Right lobe of liver (tissue), 4 donors: Measurements from ENCODE around the gene PLPPR3.

Experiments
- POLR2A ChIP-seq: fragments of 450-650 bp; IDR thresholded peaks from one replicate; pipeline ENCODE4 v1.6.1; 2017; ENCODE audit warnings: antibody characterized with exemption, mild to moderate bottlenecking
- TF ChIP-seq, protein P1 (sequence below), 4 donors: fragments of 200-600 bp in 3 of 4; fragments of 450-650 bp in 1 of 4; IDR thresholded peaks; one replicate each; pipeline versions ENCODE4 v1.5.1 to v1.8.0; 2016 to 2022; ENCODE audit warnings: antibody characterized with exemption in 4 of 4, mild to moderate bottlenecking in 2 of 4
- donor health status: DM: no; HTN: no; CAD: no.
- donor health status: DM: no; HTN: no; CAD: no.
- donor health status: DM: no; HTN: yes; CAD: no.

DNA sequence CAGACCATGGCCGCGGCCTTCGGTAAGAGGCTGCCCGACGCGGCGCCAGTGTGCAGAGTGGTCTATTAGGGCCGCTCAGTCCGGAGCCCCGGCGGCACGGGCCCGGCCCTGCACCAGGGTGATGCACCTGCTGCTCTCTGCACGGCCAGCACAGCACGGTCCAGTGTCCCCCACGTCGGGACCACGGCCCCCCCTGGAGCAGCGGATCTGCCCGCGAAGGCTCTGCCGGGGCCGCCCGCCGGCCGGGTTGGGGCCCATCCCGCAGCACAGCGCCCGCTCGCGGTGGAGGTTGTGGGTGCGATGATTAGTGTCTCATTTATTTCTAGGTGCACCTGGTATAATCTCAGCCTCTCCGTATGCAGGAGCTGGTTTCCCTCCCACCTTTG is 16.6 kb downstream of the PLPPR3 start:
- TF ChIP-seq POLR2A: no peak
- TF ChIP-seq, protein P1, sequence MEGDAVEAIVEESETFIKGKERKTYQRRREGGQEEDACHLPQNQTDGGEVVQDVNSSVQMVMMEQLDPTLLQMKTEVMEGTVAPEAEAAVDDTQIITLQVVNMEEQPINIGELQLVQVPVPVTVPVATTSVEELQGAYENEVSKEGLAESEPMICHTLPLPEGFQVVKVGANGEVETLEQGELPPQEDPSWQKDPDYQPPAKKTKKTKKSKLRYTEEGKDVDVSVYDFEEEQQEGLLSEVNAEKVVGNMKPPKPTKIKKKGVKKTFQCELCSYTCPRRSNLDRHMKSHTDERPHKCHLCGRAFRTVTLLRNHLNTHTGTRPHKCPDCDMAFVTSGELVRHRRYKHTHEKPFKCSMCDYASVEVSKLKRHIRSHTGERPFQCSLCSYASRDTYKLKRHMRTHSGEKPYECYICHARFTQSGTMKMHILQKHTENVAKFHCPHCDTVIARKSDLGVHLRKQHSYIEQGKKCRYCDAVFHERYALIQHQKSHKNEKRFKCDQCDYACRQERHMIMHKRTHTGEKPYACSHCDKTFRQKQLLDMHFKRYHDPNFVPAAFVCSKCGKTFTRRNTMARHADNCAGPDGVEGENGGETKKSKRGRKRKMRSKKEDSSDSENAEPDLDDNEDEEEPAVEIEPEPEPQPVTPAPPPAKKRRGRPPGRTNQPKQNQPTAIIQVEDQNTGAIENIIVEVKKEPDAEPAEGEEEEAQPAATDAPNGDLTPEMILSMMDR (IDR thresholded peaks at IDR 0.05): no peak
